HG03439 (cell line): ENCODE data around the gene ZSCAN30.

Experiments
- ATAC-seq: cut with Tn5 transposase; IDR thresholded peaks from one replicate; pipeline ENCODE4 v1.9.1; 2021; ENCODE audit warnings: mild to moderate bottlenecking, moderate library complexity; ENCODE audit not compliant: unreplicated experiment

Gene ZSCAN30

DNA sequence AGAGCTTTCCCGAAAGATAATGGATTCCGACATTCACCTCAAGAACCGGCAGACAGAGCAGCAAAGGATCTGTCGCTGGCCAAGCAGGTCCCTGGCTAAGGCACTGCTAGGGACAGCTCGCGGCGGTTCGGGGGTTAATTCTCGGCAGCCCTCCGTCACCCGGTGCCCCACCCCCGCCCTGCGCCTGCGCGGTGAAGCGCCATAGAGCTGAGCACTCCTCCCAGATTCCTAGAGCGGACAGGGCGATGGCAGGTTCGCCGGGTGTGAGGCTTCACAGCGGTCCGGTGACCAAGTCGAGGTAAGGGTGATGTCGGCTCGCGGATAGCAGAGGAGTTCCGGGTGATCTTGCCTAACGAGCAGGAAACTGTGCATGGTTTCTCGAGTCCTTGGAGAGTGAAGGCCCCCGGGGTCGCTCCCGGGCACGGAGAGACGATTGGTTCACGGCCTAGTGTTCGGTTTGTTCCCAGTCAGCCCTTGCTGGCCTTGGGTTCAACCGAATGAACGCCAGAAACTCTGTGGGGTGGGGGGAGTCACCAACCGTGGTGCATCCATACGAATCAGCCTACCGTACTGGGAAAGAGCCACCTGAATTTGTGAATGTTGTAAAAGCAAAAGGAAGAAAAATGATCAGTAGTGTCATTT is at the start of gene ZSCAN30:
Gene ZSCAN30 (minus strand): TSS at position 136 of the 642 bp plus-strand sequence. CDS start 25,877 bp downstream, outside the sequence.
- ATAC-seq = peak; percentile 89

DNA sequence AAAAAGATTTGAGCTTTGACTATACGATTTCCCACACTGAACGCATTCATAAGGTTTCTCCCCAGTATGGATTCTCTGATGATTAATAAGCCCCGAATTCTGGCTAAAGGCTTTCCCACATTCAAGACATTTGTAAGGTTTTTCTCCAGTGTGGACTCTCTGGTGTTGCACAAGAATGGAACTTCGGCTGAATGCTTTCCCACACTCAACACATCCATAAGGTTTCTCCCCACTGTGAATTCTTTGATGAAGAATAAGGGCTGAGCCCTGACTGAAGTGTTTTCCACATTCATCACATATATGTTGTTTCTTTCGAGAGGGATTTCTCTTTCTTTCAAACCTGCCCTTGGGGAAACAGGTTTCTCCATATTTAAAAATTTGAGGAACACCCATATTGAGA is 47.3 kb upstream of the ZSCAN30 start:
- no peak for ATAC-seq

DNA sequence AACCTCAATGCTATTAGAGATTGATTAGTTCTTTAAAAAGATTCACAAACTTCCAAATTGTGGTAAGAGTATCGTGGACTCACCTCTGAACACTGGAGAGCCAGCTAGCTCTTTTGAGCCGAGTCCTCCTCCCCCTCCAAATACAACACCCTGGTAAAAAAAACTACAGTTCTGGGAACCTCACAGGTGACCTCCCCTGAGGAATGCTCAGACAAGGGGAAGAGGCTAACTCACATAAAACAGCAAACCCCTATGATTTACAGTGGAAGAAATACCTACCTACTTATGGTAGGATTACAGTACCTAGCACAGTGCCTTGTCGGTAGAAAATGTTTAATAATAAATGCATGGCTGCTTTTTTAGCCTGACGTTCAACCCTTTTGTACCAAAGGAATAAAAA is 45.8 kb upstream of the ZSCAN30 start:
- no peak for ATAC-seq

DNA sequence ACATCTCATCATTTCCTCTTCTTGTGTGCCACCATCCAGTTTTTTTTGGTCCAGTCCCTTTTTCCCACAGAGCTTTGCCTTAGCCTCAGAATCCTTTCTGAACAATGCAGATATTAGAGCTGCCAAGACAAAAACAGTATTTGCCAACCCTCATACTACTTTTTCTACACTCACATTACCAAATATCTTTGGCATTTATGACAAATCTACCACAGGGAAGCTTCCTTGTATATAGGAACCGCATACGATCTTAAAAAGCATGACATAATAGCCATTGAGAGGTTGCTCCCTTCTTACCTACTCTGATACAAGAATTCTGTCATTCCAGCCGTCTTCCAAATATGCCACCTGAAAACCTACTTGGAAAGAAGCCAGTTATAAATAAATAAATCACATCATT is 44.8 kb upstream of the ZSCAN30 start:
- ATAC-seq = no peak

DNA sequence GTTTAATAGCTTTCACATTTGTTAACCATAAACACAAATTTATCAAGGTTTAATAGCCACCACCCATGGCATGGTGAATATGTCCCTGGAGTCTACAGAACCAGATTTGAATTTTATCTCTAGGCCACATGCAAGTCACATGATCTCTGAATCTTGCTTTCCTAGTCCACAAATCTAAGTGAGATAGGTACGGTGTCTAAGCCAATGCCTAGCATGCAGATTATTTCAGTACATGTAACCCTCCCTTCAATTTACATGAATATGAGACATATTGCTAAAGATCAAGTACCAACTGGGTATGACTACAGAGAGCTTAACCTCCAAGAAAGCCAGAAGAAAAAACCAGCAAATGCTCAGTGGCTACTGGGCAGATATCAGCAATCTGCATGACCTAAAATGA is 44.2 kb upstream of the ZSCAN30 start:
- no peak for ATAC-seq

DNA sequence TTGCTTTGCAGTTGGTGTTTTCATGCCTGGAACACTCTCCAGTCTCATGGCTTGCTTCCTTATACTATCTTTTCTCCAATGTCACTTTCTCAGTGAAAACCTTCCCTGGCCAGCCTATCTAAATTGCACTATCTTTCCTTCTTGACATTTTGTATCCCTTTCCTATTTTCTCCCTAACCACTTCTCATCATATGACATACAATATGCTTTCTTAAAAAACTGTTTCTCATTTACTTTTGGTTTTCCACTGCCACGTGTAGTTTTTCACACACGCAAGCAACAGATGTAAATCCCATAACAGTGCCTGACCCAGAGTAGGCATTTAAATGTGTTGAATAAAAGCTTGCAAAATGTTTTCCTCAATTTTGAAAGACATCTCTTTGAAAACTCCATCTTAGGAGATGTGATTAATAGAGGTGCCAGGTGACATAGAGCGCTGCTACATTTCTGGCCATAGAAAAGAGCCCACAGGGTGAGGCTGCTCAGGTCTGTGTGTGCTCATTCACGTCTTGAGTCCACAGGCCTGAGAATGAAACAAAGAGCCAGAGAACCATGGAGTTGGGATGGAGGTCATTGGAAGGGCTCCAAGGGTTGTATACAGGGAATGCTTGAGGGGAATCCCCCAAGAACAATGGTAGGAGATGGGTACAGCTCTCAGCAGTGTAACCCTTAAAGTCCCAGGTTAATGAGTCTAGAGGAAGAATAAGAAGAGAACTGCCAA is 41.5 kb upstream of the ZSCAN30 start:
- ATAC-seq = no peak

DNA sequence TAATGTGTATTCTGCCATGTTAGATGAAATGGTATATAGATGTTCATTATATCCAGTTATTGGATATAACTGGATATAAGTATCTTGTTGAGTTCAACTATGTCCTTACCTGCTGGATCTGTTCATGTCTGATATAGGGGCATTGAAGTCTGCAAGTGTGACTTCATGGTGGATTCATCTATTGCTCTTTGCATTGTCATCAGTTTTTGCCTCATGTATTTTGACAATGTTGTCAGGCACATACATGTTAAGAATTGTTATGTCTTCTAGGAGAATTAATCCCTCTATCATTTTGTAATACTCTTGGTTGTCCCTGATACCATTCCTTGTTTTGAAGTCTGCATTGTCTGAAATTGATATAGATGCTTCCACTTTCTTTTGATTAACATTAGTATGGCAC is 38.8 kb upstream of the ZSCAN30 start:
- no peak for ATAC-seq

DNA sequence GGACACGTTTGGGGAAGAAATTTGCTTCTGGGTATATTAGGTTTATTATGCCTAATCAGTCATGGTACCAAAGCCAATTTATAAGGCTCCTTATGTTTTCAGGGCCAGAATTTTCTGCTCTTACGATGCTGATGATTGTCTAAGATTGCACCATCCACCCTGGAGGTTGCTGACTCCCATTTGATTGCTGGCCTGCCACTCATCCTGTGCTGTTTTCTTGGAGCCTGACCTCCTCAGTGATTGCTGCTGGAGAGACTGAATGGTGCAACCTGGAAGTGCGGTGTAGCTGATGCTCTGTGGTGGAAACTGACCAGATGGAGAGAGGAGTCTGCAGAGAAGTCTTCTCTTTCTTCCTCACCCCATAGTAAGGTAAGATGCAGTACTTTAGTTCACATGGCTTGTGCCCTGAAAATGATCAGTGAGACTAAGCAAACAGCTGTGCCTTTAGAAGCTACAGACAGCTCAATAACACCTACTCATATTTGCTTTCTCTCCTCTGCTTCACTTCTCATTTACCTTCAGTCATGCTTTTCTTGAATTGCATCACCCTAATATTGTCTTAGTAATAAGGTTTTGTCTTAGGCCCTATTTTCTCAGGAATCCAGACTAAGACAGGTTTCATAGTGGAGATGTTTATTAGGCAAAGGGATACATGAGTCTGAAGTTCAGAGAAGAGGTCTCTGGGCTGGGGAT is 36.8 kb upstream of the ZSCAN30 start:
- ATAC-seq = no peak

DNA sequence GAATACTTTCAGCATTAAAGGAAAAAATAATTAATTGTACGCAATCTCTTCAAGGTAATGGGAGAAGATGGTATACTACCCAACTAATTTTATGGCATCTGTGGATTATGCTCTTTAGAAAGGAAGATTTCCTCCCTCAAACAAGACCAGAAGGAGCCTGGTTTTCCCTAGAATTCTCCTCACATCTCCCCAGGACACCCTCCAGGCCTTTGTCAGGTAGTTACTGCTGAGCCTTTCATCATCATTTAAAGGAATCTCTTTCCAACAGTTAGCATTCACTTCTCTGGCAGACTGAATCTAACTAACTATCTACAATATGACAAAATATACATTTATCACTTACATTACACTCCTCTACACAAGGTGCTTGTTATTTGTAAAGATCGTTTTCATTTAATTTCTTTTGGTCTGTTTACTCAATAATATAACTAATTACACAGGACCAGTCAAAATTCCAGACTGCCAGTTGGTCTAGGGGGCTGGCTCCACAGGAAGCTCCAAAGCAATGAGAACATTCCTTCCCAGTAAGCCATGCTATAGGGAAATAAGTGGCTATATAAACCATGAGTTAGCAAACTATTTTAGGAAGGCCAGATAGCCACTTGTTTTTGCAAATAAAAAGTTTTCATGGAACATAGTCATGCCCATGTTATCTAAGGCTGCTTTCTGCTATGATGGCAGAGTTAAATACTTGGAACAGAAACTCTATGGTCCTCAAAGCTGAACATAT is 35.1 kb upstream of the ZSCAN30 start:
- no peak for ATAC-seq

DNA sequence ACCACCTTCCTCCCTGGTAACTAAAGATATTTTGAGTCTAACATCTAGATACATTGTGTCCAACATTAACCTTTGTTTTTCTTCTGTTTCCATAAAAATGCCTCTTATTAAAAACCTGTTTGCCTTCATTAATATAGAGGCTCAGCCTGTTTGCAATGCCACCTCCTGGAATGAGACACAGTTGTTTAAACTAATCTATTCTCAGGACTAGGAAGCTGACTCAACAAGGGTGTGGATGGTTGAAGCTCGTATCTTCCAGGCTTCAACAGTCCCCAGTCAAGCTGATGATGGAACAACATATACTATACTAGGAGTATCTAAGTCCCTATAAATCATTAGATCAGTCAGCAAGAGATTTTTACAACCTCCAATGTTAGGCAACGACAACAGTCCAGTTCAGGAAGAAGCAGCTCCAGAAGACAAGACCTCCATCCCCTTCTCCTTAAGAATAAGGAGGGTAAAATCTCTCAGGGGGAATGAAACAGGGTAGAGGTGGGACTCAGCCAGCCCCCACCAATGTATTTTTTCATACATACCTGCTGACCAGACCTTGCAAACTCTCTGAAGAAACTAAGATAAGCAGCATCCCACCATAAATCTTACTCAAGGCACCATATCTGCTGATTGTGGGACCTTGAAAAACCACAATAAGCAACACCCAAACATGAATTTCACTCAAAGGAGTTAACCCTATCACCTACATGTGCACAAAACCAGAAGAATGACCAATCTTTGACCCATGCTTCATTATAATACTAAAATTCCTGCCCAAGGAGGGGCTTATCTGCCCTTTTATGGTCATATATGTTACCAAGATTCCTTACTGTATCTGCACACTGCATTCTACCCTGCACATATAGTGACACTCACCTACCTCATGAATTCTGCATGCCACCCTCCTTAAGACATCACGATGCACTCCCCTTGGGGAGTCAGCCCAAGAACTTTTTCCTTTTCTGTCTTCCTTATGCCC is 32.7 kb upstream of the ZSCAN30 start:
- no peak for ATAC-seq

DNA sequence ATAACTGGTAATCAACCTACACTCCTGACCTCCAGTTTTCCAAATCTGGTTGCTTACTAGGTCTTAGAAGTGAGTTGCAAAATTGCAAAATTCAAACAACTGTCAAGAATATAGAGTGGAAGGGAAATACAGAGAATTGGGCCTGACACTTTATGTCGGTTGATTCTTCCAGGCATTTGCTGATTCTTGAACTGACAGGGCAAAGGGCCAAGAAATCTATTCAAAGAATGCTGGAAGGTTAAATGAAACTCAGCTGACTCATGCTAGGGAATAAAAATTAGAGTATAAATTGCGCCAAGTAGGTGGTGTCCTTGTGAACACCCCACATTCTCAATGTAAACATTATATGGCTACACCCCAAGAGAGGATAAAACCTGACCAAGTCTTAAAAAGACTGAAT is 21.5 kb upstream of the ZSCAN30 start:
- no peak for ATAC-seq

DNA sequence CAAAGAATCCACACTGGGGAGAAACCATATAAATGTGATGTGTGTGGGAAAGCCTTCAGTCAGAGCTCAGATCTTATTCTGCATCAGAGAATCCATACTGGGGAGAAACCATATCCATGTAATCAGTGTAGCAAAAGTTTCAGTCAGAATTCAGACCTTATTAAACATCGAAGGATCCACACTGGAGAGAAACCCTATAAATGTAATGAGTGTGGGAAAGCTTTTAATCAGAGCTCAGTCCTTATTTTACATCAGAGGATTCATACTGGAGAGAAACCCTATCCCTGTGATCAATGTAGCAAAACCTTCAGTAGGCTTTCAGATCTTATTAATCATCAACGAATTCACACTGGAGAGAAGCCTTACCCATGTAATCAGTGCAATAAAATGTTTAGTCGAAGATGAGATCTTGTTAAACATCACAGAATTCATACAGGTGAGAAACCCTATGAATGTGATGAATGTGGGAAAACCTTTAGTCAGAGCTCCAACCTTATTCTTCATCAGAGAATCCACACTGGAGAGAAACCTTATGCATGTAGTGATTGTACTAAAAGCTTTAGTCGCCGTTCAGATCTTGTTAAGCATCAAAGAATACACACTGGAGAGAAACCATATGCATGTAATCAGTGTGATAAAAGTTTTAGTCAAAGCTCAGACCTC is 16.7 kb upstream of the ZSCAN30 start:
- no peak for ATAC-seq

DNA sequence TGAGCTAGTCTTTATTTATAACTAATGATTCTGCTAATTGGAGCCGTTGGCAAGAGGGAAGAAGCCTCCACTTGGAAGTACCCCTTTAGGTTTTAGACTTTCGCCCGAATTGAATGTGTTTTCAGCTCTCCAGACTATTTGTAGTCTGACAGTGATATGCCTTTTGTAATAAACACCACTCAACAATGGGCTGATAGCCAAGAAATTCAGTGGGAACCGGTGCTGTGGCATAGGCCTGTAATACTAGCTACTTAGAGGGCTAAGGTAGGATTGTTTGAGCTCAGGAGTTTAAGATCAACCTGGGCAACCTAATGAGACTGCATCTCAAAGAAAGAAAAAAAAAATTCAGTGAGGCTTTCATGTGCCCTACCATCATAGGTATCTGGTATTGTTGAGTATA is 13.6 kb upstream of the ZSCAN30 start:
- no peak for ATAC-seq

DNA sequence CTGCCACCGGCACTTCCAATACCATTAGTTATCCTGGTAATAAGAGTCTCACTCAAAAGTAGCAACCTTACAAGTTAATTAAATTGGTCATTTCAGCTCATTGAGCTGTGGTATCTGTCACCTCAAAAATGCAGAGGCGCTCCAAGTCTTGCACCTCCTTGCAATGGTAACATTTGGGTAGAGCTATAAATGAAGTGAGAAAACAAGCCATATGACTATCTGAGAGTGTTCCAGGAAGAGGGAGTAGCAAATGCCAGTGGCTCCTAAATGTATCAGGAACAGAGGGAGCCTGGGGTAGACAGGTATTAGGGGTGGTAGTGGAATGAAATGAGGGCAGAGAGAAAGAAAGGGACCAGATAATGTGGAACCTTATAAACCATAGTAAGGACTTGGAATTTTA is 6.0 kb upstream of the ZSCAN30 start:
- ATAC-seq = no peak

DNA sequence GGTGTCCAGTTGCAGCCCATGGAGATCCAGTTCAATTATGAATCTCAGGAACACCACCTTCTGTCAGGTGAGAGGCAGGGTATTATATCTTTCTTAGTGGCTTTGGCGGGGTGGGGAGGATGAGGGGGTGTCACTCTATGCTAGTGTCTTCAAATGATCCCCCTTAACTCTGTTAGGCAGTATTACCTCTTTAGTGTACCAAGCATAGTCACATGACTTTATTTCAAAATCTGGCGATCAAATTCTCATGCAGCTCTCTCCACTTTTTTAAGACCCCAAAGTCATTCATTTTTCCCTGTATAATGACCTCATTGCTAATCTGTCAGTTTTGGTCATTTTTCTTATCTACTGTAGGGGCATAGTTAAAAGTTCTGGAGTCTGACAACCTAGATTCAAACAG is 1.1 kb upstream of the ZSCAN30 start:
- no peak for ATAC-seq

DNA sequence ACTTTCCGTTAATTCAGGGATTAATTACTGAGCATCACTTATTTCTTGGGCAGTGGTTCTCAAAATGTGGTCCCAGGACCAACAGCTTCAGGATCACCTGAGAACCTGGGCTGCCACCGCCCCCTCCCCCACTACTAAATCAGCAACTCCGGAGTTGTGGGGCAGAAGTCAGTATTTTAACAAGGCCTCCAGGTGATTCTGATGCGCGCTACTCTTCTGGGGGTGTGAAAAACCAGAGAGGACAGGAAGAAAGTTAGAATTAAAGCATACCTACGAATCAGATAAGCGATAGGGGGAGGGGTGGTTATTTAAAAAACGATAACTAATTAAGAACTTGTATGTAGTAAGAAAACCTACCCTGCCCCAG is 319 bp downstream of the ZSCAN30 start:
- peak; percentile 41 for ATAC-seq

DNA sequence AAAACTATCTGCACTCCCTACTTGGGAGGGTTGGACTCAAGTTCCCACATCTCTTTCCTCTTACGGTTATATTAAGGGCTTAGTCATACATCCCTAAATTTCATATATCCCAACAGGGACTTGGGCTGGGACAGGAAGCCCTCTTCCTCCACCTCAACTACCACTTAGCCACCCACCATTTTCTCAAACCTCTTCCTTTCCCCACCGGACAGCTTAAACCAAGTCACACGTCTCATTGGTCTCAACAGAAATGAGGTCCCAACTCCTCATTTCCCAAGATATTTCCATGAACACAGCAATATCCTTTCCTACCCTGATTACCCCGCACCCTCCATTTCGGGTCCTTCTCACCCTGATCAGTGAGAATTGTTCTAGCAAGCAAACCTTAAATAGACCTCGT is 736 bp downstream of the ZSCAN30 start:
- no peak for ATAC-seq

DNA sequence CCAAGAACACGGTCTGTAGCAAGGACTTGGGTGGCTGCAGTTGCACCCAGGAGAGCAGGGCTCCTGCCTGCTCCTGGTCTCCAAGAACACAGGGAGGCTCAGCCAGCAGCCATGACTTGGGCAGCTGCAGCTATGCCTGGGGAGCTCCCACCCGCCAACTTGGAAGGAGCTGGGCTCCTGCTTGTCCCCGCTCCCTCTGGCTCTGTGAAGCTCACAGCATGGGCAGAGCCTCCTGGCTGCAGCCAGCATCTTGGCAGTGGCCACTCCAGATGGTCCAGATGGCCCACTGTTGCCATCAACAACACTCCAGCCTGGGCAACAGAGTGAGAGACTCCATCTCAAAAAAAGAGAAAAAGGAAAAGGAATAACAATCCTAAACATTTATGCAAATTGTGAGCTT is 5.2 kb downstream of the ZSCAN30 start:
- ATAC-seq = no peak

DNA sequence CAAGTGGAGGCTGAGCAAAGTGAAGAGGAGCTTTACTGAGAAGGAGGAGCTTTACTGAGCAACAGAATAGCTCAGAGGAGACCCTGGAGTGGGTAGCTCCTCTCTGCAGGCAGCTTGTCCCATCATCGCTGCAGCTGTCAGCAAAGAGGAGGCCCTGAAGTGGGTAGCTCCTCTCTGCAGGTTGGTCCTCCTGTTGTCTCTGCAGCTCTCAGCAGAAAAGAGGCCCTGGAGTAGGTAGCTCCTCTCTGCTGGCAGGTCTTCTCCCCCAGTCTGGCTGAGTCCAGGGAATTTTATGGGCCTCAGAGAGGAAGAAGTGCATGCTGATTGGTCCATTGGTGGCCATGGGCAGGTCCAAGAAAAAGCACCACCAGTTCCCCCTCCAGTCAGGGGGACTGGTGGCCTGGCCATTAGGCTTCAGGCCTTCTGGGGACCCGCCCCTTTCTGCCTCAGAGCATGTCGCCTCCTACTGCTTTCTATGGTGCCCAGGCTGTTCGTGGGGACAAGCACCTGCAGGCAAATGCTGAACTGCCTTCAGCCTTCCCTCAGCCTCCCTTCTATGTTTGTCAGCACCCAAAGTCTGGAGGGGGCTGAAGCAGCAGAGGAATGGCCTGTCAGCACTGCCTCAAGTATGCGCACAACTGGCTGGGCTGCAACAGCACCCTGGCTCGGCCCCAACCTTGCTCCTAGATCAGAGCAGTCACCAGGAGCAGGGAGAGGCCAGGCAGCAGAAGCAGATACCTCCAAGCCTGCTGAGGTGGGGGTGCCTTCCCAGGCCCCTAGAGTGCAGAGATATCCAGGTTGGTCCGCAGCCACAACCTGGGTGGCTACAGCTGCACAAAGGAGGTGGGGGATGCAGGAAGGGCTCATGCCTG is 5.9 kb downstream of the ZSCAN30 start:
- ATAC-seq = no peak
